ENCODE data around the gene PKD1.

Gene PKD1

GRCh38 chr16:2135770-2136490 lies at the start of gene PKD1:
Gene PKD1, minus strand, starts transcription at chr16:2135898. Its CDS starts 209 bp downstream, at chr16:2135689.
- DNase-seq (ENCODE audit: low spot score): peak; percentile 34

- no peak for DNase-seq (ENCODE audit: low spot score)
Observed at GRCh38 chr16:2184962-2185361, 49.3 kb upstream of the PKD1 start.

- no peak for DNase-seq (ENCODE audit: low spot score)
Observed at GRCh38 chr16:2184346-2184745, 48.6 kb upstream of the PKD1 start.

- DNase-seq (ENCODE audit: low spot score): no peak
Observed at GRCh38 chr16:2183671-2184070, 48.0 kb upstream of the PKD1 start.

- DNase-seq (ENCODE audit: low spot score): no peak
Observed at GRCh38 chr16:2181952-2182351, 46.3 kb upstream of the PKD1 start.

- DNase-seq (ENCODE audit: low spot score): no peak
Observed at GRCh38 chr16:2180962-2181923, 45.5 kb upstream of the PKD1 start.

GRCh38 chr16:2180461-2180860 lies 44.8 kb upstream of the PKD1 start:
- no peak for DNase-seq (ENCODE audit: low spot score)

GRCh38 chr16:2179576-2179975 lies 43.9 kb upstream of the PKD1 start:
- DNase-seq (ENCODE audit: low spot score): no peak

- no peak for DNase-seq (ENCODE audit: low spot score)
Observed at GRCh38 chr16:2179107-2179501, 43.4 kb upstream of the PKD1 start.

GRCh38 chr16:2178321-2179106 lies 42.8 kb upstream of the PKD1 start:
- peak; percentile 10 for DNase-seq (ENCODE audit: low spot score)

GRCh38 chr16:2177561-2177960 lies 41.9 kb upstream of the PKD1 start:
- DNase-seq (ENCODE audit: low spot score): no peak

GRCh38 chr16:2177101-2177500 lies 41.4 kb upstream of the PKD1 start:
- no peak for DNase-seq (ENCODE audit: low spot score)

GRCh38 chr16:2176047-2176446 lies 40.3 kb upstream of the PKD1 start:
- DNase-seq (ENCODE audit: low spot score): no peak

GRCh38 chr16:2175454-2175853 lies 39.8 kb upstream of the PKD1 start:
- no peak for DNase-seq (ENCODE audit: low spot score)

GRCh38 chr16:2174396-2175131 lies 38.9 kb upstream of the PKD1 start:
- DNase-seq (ENCODE audit: low spot score): no peak

GRCh38 chr16:2173916-2174315 lies 38.2 kb upstream of the PKD1 start:
- DNase-seq (ENCODE audit: low spot score): no peak

GRCh38 chr16:2173366-2173765 lies 37.7 kb upstream of the PKD1 start:
- DNase-seq (ENCODE audit: low spot score): no peak

- no peak for DNase-seq (ENCODE audit: low spot score)
Observed at GRCh38 chr16:2172688-2173335, 37.1 kb upstream of the PKD1 start.

- no peak for DNase-seq (ENCODE audit: low spot score)
Observed at GRCh38 chr16:2171601-2172178, 36.0 kb upstream of the PKD1 start.

- no peak for DNase-seq (ENCODE audit: low spot score)
Observed at GRCh38 chr16:2170587-2171435, 35.1 kb upstream of the PKD1 start.

All from AG08395 (cell line).